Measurements from ENCODE around the gene CHD6.

GRCh38 chr20:41560970-41561369 is 57.2 kb downstream of the CHD6 start:
- no peak for TF ChIP-seq CTCF (IDR thresholded peaks at IDR 0.05)
- no peak for TF ChIP-seq POLR2AphosphoS5 (IDR thresholded peaks at IDR 0.05)

All from upper lobe of left lung (tissue), 4 donors.